HG02623 (cell line): ENCODE data around the gene MED22.
"Not testable (repeated sequence)": the region's sequence is repeated elsewhere in the genome, so short reads cannot be mapped to it uniquely, and the experiment has no call there.

ENCODE experiments used
- ATAC-seq: cut with Tn5 transposase; IDR thresholded peaks from one replicate; pipeline ENCODE4 v1.9.1; 2021; ENCODE audit warnings: moderate library complexity; ENCODE audit not compliant: unreplicated experiment

Gene MED22

DNA sequence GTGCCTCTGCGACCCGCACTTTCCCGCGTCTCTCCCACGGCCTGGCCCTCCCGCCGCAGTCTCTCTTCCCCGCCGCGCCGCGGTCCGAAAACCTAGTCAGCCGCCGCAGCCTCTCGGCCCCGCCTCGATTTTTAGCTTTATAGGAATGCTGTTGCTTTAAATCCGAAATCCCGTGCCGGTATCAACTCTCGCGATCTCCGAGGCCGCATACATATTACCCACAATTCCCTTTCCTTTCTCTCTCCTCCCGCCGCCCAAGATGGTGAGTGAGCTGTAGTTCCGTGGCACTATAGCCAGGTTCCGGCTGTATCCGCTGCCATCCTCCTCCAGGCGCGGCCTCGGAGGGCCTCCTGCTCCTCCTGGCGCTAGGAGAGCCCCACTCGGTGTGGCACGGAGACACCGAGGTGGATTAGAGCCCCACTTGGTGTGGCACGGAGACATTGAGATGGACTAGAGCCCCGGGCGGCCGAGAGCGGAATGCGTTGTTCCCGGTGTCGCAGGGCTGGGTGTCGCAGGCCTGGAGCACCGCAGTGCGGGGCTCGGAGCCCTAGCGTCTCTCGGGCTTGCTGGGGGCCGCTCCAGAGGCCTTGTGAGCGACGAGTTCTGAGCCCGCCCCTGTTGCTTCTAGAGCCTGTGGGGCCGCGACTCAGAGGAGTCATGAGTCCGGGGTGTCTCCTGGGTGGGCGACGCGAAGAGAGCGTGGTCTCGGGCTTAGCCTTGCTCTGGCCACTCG lies at the start of gene MED22, which contains the start of gene RPL7A:
TSS of gene MED22 (minus strand) at position 147 of the 733 bp plus-strand sequence. CDS start 1,469 bp downstream, outside the sequence.
TSS of gene RPL7A (plus strand) at position 234 of the 733 bp plus-strand sequence. CDS start at position 260, 26 bp downstream.
- peak; percentile 76 for ATAC-seq

DNA sequence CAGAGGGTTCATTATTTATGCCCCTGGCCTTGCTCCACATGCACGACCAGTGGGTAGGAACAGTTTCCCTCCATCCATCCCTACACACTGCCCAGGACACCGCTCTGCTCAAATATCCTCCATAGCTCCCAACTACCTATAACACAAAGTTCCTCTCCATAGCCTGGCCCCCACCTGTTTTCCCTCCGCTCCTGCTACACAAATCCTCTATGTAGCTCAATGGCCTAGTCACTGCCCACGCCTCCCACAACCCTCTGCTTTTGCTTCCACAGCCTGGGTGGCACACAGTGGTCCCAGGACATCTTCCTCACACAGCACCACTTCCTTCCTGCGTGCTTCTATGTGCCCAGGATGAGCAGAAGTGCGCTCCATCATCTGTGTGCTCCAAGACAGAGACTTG lies 49.4 kb upstream of the MED22 start:
- no peak for ATAC-seq

DNA sequence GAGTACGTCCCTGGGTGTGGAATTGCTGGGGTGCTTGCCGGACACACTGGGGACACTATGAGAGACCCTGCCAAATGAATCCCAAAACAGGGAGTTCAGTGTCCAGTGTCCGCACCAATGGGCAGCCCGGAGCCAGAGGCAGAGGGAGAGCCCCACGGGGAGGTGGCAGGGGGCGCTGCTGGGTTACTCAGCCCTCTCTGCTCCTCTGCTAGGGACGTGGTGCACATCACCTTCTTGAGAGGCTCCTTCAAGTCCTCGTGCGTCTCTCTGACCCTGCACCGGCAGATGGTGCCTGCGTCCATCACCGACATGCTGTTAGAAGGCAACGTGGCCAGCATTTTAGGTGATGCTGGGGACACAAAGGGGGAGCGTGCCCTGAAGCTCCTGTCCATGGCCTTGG lies 49.0 kb upstream of the MED22 start:
- ATAC-seq, result no peak

DNA sequence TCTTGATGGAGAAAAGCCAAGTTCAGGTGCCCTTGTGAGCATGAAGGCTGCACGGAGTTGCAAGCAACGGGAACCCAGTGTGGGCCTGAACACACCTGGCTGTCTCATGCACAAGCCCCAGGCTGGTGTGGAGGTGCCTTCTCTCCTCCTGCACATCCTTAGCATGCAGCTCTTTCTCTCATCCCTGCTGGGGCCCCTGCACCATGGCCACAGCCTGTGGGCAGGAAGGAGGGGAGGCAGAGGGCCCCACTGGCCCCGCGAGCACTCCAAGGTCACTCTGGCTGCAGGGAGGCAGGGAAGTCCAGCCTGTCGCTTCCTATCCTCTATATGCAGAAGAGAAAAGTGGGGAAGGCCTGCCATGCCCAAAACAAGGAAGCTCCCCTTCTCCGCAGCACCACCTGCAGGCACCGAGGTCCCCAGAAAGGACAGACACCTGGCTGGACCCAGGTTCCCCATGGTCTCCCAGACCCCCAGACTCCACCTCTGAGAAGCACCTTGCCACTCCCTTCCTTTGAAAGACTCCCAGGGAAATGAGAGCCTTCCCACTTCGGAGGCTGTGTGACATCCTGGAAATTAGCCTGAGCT lies 46.8 kb upstream of the MED22 start:
- no peak for ATAC-seq

DNA sequence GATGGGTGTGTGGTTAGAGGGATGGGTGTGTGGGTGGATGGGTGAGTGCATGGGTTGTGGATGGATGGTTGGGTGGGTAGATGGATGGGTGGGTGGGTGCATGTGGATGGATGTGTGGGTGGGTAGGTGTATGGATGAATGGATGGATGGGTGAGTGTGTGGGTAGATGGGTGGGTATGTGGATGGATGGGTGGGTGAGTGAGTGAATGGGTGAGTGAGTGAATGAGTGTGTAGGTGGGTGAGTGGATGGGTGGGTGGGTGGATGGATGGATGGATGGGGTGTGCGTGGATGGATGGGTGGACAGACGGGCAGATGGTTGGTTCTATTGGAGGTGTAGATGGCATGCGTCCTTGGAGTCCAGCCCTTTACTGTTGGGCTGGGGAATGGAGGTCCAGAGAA lies 45.5 kb upstream of the MED22 start:
- no peak for ATAC-seq

DNA sequence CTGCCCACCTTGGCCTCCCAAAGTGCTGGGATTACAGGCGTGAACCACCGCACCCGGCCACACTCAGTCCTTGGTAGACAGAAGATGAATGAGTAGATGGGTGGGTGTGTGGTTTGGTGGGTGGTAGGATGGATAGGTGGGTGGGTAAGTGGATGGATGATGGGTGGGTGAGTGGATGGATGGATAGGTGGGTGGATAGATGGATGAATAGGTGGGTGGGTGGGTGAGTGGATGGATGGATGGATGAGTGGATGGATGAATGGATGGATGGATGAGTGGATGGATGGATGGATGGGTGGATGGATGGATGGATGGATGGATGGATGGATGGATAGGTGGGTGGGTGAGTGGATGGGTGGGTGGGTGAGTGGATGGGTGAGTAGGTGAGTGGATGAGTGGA lies 44.4 kb upstream of the MED22 start:
- ATAC-seq, result not testable (repeated sequence)

DNA sequence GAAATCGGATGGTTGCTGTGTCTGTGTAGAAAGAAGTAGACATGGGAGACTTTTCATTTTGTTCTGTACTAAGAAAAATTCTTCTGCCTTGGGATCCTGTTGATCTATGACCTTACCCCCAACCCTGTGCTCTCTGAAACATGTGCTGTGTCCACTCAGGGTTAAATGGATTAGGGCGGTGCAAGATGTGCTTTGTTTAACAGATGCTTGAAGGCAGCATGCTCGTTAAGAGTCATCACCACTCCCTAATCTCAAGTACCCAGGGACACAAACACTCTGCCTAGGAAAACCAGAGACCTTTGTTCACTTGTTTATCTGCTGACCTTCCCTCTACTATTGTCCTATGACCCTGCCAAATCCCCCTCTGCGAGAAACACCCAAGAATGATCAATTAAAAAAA lies 43.5 kb upstream of the MED22 start:
- not testable (repeated sequence) for ATAC-seq

DNA sequence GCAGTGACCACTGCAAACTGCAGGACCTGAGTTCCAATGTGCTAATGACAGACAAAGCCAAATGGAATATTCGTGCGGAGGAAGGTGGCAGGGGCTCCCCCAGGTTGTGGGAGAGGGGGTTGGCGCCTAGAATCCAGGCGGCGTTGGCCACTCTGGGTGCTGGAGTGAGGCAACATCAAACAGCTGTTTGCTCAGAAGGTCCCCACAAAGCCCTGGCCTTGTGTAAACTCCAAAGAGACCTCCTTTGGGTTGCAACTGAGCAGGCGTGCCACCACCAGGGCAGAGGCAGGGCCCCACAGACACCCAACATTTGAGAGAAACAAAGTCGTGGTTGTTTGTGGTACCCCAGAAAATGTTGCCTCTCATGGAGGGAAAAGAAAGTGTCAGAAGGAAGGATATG lies 42.8 kb upstream of the MED22 start:
- no peak for ATAC-seq

DNA sequence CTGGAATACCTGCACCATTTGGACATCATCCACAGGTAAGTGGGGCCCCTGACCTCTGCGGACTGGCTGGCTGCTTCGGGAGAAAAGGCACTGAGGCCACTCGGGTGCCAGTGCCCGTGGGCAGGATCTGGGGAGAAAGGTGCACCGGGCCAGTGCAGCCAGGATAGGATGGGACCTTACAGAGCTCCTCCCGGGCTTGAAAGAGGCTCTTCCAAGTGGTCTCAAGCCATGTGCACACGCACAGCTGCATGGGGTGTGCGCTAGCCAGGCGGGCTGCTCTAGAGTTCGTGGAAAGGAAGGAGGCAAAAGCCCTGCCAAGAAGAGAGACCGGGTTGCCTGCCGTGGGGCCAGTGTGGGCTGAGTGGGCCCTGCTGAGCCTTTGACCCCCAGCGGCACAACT lies 41.6 kb upstream of the MED22 start:
- ATAC-seq, result no peak

DNA sequence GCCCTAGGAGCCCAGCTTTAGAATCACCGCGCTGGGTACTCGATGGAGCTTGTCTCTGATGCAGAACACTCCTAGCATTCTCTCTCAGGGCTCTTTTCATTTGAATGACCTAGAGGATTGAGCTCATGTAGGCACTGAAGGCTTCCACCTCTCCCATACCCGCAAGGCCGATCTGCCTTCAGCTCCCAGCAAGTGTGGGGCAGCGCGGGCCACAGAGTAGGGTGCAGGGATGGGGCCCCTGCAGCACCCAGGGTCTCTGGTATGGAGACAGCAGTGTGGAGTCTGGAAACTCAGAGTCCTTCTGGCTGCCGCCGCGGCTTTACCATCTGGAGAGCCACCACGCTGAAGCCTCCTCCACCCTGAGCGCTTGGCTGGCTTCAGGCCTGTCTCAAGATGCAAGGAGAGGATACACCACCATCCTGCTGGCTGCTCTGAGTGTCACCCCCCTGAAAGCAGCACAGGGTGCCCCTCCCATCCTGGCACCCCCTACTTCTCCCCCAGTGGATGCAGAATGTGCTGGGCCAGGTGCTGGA lies 41.2 kb upstream of the MED22 start:
- no peak for ATAC-seq

DNA sequence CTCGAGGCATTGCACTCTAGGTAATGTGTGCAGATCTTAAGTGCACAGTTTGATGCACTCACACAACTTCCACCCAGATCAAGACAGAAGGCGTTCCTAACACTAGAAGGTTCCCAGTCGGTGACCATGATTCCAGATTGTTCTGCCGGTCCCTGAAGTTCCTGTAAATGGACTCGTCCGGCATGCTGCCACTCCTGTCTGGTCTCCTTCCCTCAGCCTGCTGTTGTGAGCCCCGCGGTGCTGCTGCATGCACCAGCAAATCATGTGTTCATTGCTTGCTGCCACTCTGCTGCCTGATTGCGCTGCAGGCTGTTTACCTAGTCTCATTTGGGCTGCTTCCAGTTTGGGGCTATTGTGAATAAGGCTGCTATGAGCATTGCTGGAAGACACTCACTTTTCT lies 39.7 kb upstream of the MED22 start:
- ATAC-seq, result no peak

DNA sequence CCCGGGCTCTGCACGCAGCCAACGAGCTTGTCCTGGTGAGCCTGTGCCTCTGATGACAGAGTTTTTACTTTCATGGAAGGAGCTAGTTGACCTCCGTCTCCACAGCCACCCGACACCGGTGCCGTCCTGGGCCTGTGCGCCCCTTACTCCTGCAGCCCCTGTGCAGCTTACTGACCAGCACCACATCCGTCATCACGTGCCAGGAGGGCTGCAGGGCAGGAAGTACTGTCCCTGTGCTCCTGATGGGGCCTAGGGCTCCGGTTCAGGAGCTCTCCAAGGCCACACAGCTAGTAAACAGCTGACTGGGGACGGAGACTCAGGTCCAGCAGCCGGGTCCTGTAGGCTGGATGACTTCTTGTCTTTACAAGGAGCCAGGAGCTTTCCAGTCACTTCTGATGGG lies 38.4 kb upstream of the MED22 start:
- no peak for ATAC-seq

DNA sequence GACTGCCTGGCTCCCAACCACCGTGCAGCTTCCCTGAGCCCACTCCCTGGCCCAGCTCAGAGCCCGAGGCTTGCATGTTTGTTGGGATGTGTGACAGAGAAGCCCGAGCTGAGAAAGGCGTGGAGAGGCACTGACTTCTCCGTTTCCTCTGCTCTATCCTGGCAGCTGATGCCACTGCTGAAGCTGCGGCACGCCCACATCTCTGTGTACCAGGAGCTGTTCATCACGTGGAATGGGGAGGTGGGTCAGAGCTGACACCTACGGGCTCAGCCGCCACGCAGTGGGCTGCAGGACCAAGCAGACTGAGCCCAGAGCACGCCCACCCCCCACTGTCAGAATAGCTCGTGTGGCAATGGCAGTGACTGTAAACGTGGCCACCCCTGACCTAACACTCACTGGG lies 37.5 kb upstream of the MED22 start:
- ATAC-seq, result no peak

DNA sequence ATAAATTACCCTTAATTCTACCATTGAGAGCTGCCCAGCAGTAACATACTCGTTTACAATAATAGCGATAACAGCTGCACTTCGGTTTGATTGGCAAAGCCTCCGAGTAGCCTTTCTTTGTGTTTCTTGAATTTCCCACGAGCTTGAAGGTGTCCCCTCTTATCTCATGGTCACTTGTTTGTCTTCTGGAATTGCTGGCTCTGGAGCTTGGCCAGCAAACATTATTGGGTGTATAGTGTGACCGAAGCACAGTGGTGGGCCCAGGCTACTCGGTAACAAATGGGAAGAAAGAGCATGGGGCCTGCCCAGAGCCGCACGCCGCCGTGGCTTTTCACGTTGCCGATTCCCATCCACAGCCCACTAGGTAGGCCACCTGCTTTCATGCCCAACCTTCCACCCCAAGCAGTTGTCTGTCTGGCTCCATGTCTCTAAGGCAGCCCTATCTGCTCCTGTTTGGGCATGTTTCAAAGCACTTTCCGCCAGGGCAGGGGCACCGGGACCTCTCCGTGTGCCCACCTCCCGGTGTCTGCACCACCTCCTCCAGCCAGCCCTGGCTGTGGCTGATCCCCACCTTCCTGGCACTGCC lies 36.9 kb upstream of the MED22 start:
- no peak for ATAC-seq

DNA sequence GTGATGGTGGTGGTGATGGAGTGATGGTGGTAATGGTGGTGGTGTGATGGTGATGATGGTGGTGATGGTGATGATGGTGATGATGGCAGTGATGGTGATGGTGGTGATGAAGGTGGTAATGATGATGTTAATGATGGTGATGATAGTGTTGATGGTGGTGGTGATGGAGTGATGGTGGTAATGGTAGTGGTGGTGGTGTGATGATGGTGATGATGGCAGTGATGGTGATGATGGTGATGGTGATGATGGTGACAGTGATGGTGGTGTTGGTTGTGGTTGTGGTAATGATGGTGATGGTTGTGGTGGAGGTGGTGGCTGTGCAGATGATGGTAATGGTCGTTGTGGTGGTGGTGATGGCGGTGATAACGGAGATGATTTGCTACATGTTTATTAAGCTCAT lies 35.5 kb upstream of the MED22 start:
- no peak for ATAC-seq

DNA sequence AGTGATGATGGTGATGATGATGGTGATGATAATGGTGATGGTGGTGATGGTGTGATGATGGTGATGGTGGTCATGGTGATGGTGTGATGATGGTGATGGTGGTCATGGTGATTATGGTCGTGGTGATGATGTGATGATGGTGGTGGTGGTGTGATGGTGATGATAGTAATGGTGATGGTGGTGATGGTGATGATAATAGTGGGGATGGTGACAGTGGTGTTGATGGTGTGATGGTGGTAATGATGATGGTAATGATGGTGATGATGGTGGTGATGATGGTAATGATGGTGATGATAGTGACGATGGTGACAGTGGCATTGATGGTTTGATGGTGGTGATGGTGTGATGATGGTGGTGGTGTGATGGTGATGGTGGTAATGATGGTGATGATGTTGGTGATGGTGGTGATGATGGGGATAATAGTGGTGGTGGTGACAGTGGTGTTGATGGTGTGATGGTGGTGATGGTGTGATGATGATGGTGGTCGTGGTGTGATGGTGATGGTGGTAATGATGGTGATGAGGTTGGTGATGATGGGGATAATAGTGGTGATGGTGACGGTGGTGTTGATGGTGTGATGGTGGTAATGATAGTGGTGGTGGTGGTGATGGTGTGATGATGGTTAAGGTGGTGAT lies 34.7 kb upstream of the MED22 start:
- ATAC-seq, result no peak

DNA sequence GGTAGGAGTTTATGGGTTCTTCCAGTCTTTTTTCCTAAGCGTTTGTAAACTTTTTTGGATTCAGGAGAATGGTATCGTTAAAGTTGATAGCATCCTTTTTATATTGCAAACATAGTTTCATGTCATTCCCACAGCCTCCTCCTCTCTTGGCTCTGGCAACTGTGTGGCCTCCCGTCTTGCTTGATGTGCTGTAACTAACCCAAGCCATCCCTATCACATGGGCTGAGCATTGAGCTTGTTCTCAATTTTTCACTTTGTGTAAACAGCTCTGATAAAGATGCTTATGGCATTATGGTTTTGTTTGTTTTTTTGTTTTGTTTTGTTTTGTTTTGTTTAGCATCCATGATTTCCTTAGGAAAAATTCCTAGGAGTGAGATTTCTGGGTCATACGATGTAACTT lies 32.8 kb upstream of the MED22 start:
- no peak for ATAC-seq

DNA sequence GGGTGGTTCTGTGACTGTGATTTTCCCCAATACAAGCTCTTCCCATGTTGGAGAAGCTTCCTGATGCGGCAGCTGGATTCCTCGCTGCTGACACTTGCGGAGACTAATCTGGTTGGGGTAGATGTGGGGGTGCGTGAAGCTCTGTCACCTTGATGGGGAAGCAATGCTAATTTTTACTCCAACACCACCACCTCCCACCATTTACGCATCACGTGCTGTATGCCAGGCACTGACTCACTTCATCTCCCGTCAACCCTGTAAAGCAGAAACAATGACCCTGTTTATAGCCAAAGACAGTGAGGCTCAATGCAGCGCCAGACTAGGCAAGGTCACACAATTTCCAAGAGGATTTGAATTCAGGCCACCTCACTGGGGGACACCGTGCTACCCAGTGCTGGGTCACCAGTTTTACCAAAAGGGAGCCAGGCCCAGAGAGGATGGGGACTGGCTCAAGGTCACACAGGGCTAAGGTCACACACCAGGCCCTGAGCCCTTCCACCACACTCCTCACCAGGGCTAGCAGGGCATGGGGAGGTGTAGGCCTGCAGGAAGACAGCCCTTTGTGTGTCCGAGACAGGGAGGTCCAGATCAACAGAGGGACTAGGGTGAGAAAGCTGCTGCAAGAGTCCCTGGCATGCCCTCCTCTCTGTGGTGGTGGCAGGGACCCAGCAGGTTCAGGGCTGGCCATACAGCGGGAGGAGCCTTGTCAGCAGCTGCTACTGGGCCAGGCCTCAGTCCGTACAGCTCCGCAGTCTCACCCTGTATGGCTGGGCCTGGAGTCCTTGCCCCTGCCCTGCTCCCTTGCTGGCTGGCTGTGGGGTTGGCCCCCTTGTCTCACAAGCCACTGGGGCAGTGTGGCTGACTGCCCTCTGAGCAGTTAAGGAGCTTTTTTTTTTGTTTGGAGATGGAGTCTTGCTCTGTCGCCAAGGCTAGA lies 31.5 kb upstream of the MED22 start:
- no peak for ATAC-seq

DNA sequence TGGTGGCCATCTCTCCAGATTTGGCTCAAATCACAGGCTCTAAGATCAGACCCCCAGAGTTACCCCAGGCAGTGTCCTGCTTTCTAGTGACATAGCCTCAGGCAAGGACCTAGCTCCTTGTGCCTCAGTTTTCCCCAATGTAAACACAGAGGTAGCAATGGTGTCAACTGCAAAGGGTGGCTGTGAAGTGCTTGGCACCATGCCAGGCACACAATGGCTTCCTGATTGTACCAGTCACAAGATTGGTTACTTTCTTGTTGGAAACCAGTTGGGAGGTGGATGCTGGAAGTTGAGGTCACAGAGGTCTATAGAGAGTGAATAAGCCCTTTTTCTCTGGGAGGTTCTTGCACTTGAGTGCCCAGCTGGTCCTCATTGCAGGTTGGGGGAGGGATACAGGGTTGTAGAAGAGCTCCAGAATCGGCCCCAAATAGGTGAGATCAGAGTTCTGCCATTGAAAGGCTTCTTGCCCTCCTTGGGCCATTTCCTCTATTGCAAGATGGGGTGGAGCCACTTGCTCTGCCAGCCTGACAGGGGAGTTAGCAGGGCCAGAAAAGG lies 30.6 kb upstream of the MED22 start:
- no peak for ATAC-seq

DNA sequence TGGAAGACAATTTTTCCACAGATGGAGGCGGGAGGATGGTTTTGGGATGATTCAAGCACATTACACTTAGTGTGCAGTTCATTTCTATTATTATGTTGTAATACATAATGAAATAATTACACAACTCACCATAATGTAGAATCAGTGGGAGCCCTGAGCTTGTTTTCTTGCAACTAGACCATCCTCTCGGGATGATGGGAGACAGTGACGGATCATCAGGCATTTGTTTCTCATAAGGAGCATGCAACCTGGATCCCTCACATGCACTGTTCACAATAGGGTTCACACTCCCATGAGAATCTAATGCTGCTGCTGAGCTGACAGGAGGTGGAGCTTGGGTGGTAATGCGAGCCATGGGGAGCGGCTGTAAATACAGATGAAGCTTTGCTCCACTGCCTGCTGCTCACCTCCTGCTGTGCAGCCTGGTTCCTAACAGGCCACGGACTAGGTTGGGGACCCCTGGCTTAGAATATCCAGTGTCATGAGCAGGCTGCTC lies 29.8 kb upstream of the MED22 start:
- ATAC-seq, result no peak
